ENCODE measurements around the gene MUC21. TPM values are rescaled to one million over a fixed set of nuclear protein-coding genes. Genes with fewer than 3 reads are reported as not detected.

MUC21 gene
- total and polyA plus RNA-seq, 9 of the 15 experiments (the other 6 are each of a cell fraction or from before 2014, with no cell fraction given) = not detected

DNA sequence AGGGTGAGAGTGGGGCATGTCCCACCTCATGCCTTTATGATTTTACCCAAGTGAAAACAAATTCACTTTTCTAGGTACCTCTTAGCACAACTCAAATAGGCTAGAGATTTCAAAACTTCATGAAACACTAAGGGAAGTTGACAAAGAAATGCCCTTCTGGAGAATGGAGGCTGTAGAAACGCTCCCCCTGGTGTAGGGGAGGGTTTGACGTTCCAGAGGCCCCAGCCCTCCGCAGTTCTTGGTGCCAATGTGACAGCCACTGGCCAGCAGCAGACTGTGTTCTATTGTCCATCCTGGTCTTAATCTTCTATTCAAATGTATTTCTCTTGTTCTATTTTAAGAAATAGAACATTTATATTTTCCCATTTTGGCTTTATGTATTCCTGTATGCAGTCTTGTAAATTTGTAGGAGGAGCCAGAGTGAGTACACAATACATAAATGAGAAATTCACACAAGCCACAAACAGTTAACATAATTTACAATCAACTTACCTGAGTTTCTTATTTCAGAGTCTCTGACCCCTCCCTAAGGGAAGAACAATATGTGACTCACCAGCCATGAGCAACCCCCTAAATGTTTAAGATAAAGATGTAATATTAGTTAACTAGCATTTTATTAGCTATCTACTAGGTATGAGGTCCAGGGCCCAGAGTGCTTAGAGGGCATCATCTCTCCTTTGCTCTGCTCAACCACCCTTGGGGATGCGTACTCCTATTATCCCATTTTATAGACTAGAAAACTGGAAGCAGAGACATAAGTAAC is 8.8 kb upstream of the MUC21 start:
- whole genome bisulfite sequencing (ENCODE audit: insufficient coverage, low coverage, missing lambda C conversion rate) = 3% methylated on average over 4 of the region's 4 CpGs
- ATAC-seq (peak; percentile 78), FAIRE-seq (no peak), DNase-seq (ENCODE audit: extremely low read depth in 1 of 4, low spot score in 3 of 4) (peak in 2 of 4 experiments; percentile 18 to 43)
- no peaks in the 10 kb centered on the region for H3K4me1 ChIP-seq (replicated peaks in 1 of 2; ENCODE audit: control insufficient read depth in 2 of 2, insufficient read depth in 2 of 2, low read length in 2 of 2)
- no TSS peak for BruUV-seq (replicated peaks)
- ChIA-PET POLR2A (interaction anchor here (0.6 to 1.8 kb wide), 5 partner anchors 10 to 61 kb away, joined by 3 to 5 read pairs (median 4); partner anchors contain the start of gene VARS2), CTCF (ENCODE audit: low intra/inter-chr PET ratio) (interaction anchor here (0.9 kb wide), 1 partner anchor 32 kb away, joined by 3 read pairs; no protein-coding TSS in a partner anchor)
- H3K9me3 ChIP-seq (replicated peaks; ENCODE audit: control insufficient read depth, insufficient read depth, low read depth, low read length) = no peaks in the 10 kb centered on the region
- no peaks in the 10 kb centered on the region for H3K79me2 ChIP-seq (ENCODE audit: control insufficient read depth, insufficient read depth, low read length)
- no peaks in the 10 kb centered on the region for H3K9me1 ChIP-seq (ENCODE audit: control insufficient read depth, insufficient read depth, low read length)
- H3K4me2 ChIP-seq (ENCODE audit: insufficient read depth, low read length) = no peak overlapping the region
- no peaks in the 10 kb centered on the region for H3K36me3 ChIP-seq (ENCODE audit: control insufficient read depth, insufficient read depth, low read length)
- intact Hi-C loops (cut with micrococcal nuclease) (no loop called here), in situ Hi-C loops (cut with MboI) (no loop called here)
- H3K27me3 ChIP-seq (ENCODE audit: control insufficient read depth in 2 of 2, insufficient read depth in 2 of 2, low read length in 2 of 2) = peaks cover 34 to 45% of the 10 kb centered on the region in 2 experiments
- H3K9ac ChIP-seq (ENCODE audit: insufficient read depth in 1 of 2, low read depth in 2 of 2, low read length in 2 of 2) = no peak overlapping the region
- H3K27ac ChIP-seq (ENCODE audit: extremely low read depth, low read depth, low read length) = no peak overlapping the region
- no peaks in the 10 kb centered on the region for H4K20me1 ChIP-seq (replicated peaks; ENCODE audit: control insufficient read depth, insufficient read depth, low read length)
- H3K4me3 ChIP-seq = no peak overlapping the region
- no peak overlapping the region for H2AFZ ChIP-seq (ENCODE audit: low read depth, low read length)
- TF ChIP-seq, protein P1, sequence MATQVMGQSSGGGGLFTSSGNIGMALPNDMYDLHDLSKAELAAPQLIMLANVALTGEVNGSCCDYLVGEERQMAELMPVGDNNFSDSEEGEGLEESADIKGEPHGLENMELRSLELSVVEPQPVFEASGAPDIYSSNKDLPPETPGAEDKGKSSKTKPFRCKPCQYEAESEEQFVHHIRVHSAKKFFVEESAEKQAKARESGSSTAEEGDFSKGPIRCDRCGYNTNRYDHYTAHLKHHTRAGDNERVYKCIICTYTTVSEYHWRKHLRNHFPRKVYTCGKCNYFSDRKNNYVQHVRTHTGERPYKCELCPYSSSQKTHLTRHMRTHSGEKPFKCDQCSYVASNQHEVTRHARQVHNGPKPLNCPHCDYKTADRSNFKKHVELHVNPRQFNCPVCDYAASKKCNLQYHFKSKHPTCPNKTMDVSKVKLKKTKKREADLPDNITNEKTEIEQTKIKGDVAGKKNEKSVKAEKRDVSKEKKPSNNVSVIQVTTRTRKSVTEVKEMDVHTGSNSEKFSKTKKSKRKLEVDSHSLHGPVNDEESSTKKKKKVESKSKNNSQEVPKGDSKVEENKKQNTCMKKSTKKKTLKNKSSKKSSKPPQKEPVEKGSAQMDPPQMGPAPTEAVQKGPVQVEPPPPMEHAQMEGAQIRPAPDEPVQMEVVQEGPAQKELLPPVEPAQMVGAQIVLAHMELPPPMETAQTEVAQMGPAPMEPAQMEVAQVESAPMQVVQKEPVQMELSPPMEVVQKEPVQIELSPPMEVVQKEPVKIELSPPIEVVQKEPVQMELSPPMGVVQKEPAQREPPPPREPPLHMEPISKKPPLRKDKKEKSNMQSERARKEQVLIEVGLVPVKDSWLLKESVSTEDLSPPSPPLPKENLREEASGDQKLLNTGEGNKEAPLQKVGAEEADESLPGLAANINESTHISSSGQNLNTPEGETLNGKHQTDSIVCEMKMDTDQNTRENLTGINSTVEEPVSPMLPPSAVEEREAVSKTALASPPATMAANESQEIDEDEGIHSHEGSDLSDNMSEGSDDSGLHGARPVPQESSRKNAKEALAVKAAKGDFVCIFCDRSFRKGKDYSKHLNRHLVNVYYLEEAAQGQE (IDR thresholded peaks at IDR 0.05; ENCODE audit: borderline replicate concordance) = peak; percentile 29; the same call in 1 of the 2 replicates
- TF ChIP-seq, protein P1 (CRISPR knock-in tag; IDR thresholded peaks at IDR 0.05; ENCODE audit: low read depth) = no peak
- TF ChIP-seq, protein P2, sequence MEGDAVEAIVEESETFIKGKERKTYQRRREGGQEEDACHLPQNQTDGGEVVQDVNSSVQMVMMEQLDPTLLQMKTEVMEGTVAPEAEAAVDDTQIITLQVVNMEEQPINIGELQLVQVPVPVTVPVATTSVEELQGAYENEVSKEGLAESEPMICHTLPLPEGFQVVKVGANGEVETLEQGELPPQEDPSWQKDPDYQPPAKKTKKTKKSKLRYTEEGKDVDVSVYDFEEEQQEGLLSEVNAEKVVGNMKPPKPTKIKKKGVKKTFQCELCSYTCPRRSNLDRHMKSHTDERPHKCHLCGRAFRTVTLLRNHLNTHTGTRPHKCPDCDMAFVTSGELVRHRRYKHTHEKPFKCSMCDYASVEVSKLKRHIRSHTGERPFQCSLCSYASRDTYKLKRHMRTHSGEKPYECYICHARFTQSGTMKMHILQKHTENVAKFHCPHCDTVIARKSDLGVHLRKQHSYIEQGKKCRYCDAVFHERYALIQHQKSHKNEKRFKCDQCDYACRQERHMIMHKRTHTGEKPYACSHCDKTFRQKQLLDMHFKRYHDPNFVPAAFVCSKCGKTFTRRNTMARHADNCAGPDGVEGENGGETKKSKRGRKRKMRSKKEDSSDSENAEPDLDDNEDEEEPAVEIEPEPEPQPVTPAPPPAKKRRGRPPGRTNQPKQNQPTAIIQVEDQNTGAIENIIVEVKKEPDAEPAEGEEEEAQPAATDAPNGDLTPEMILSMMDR (IDR thresholded peaks at IDR 0.05 in 2 of 3, conservative IDR thresholded peaks at IDR 0.05 in 1 of 3; ENCODE audit: insufficient read depth in 2 of 3, low read depth in 1 of 3, low read length in 3 of 3) = peak in 2 of 3 experiments; percentile 16 to 25; a peak in 3 of 6 replicates
- peak in 1 of 2 experiments; percentile 23; a peak in 1 of 4 replicates for TF ChIP-seq RAD21 (CRISPR knock-in tag; conservative IDR thresholded peaks at IDR 0.05 in 1 of 2, IDR thresholded peaks at IDR 0.05 in 1 of 2)
- TF ChIP-seq, protein P3, sequence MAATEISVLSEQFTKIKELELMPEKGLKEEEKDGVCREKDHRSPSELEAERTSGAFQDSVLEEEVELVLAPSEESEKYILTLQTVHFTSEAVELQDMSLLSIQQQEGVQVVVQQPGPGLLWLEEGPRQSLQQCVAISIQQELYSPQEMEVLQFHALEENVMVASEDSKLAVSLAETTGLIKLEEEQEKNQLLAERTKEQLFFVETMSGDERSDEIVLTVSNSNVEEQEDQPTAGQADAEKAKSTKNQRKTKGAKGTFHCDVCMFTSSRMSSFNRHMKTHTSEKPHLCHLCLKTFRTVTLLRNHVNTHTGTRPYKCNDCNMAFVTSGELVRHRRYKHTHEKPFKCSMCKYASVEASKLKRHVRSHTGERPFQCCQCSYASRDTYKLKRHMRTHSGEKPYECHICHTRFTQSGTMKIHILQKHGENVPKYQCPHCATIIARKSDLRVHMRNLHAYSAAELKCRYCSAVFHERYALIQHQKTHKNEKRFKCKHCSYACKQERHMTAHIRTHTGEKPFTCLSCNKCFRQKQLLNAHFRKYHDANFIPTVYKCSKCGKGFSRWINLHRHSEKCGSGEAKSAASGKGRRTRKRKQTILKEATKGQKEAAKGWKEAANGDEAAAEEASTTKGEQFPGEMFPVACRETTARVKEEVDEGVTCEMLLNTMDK (IDR thresholded peaks at IDR 0.05; ENCODE audit: borderline replicate concordance, insufficient read depth, low read depth, low read length, poor library complexity, severe bottlenecking) = peak; percentile 61
